ENCODE results near the gene SRSF4. TPM values are rescaled to one million over a fixed set of nuclear protein-coding genes. Genes with fewer than 3 reads are reported as not detected.
A peak's percentile ranks its signal among the peaks of the same experiment; 100 is the strongest.

The SRSF4 gene
- total and polyA plus RNA-seq, 9 of the 15 experiments (the other 6 are each of a cell fraction or from before 2014, with no cell fraction given): 15.9 to 132 (median 82.0) TPM

- TF ChIP-seq CBX5 (IDR thresholded peaks at IDR 0.05; ENCODE audit: borderline replicate concordance, low read depth): no peak
- TF ChIP-seq TEAD1 (CRISPR knock-in tag; IDR thresholded peaks at IDR 0.05): peak; percentile 100
- no peak for TF ChIP-seq NR4A1 (CRISPR knock-in tag; IDR thresholded peaks at IDR 0.05)
- peak; percentile 35; the same call in 1 of the 2 replicates for TF ChIP-seq NR4A1 (tag; IDR thresholded peaks at IDR 0.05)
- TF ChIP-seq ZNF197 (CRISPR knock-in tag; IDR thresholded peaks at IDR 0.05; ENCODE audit: low read depth): no peak
- no peak for TF ChIP-seq FOXP4 (CRISPR knock-in tag; IDR thresholded peaks at IDR 0.05; ENCODE audit: borderline replicate concordance)
- TF ChIP-seq SIN3A (IDR thresholded peaks at IDR 0.05; ENCODE audit: borderline replicate concordance in 2 of 2, control insufficient read depth in 1 of 2, low read depth in 2 of 2, low read length in 2 of 2): 0 out of 4 replicates have a peak, but pooled peaks of 1 of the 2 experiments have one; percentile 45
- no peak for TF ChIP-seq CHAMP1 (IDR thresholded peaks at IDR 0.05)
- peak; percentile 71; the same call in 1 of the 2 replicates for TF ChIP-seq PHF8 (IDR thresholded peaks at IDR 0.05; ENCODE audit: borderline replicate concordance, low read length)
- no peak for TF ChIP-seq PRPF4 (IDR thresholded peaks at IDR 0.05; ENCODE audit: insufficient read depth, low read depth, low read length, poor library complexity, severe bottlenecking)
- no peak for TF ChIP-seq HOXB6 (CRISPR knock-in tag; IDR thresholded peaks at IDR 0.05; ENCODE audit: borderline replicate concordance)
- TF ChIP-seq POLR2AphosphoS2 (IDR thresholded peaks at IDR 0.05; ENCODE audit: low read length): no peak
- TF ChIP-seq HIVEP1 (CRISPR knock-in tag; IDR thresholded peaks at IDR 0.05): no peak
- TF ChIP-seq MBD1 (CRISPR knock-in tag; IDR thresholded peaks at IDR 0.05): peak; percentile 95; the same call in 1 of the 2 replicates
- TF ChIP-seq POU5F1 (IDR thresholded peaks at IDR 0.05; ENCODE audit: borderline replicate concordance, low read depth, low read length, partially characterized antibody): no peak
- TF ChIP-seq LEF1 (IDR thresholded peaks at IDR 0.05): no peak
- peak; percentile 52 for TF ChIP-seq CCNT2 (IDR thresholded peaks at IDR 0.05; ENCODE audit: borderline replicate concordance, extremely low read depth, insufficient read length, low read depth, low read length)
- no peak for TF ChIP-seq BHLHE40 (IDR thresholded peaks at IDR 0.05; ENCODE audit: low read length)
These were observed 57.1 kb downstream of the SRSF4 start (continued) for GRCh38 chr1:29124366-29125236.

Measured in K562 (cell line).